ENCODE measurements around the gene LRRC71.

DNA sequence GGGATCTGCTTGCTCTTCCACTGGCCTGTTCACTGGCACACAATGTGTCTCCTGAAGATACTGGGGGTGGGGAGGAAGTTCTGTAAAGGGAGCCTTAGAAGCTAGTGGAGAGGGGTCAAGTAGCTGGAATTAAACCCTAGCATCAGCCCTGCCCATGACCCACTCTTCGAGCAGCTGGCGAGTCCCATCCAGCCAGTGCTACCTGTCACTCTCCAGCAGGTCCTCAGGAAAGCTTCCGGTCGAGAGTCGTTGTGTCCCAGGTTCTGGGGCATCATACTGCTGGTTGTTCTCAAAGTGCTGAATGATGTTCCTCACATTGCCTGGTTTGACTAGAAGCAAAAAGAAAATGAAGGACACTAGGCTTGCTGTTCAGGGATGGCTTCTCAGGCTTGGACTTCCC is 30.9 kb downstream of the LRRC71 start:
- TF ChIP-seq, protein P1, sequence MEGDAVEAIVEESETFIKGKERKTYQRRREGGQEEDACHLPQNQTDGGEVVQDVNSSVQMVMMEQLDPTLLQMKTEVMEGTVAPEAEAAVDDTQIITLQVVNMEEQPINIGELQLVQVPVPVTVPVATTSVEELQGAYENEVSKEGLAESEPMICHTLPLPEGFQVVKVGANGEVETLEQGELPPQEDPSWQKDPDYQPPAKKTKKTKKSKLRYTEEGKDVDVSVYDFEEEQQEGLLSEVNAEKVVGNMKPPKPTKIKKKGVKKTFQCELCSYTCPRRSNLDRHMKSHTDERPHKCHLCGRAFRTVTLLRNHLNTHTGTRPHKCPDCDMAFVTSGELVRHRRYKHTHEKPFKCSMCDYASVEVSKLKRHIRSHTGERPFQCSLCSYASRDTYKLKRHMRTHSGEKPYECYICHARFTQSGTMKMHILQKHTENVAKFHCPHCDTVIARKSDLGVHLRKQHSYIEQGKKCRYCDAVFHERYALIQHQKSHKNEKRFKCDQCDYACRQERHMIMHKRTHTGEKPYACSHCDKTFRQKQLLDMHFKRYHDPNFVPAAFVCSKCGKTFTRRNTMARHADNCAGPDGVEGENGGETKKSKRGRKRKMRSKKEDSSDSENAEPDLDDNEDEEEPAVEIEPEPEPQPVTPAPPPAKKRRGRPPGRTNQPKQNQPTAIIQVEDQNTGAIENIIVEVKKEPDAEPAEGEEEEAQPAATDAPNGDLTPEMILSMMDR (IDR thresholded peaks at IDR 0.05; ENCODE audit: borderline replicate concordance, extremely low read depth, low read length, poor library complexity, severe bottlenecking): no peak
- TF ChIP-seq EZH2 (IDR thresholded peaks at IDR 0.05; ENCODE audit: borderline replicate concordance, low read depth, low read length, severe bottlenecking): no peak
